GM23338 (cell line): ENCODE results near the gene WWC1. TPM values are rescaled to one million over a fixed set of nuclear protein-coding genes. Genes with fewer than 3 reads are reported as not detected.

ENCODE experiments used
- ATAC-seq: fragments of 200-7000 bp; cut with Tn5 transposase; 3 replicates; pipeline ENCODE4 v1.9.1; 2020
- DNase-seq: peaks from one replicate; pipeline ENCODE4 v3.0.0-alpha.2; 2015; ENCODE audit warnings: low spot score
- H2AFZ ChIP-seq: fragments of 200-600 bp; sonication (generic); 2 replicates; pipeline ENCODE4 v1.8.0; 2016; ENCODE audit warnings: antibody characterized with exemption, mild to moderate bottlenecking, moderate library complexity
- H3F3A ChIP-seq: fragments of 200-600 bp; sonication (generic); replicated peaks from 2 replicates; pipeline ENCODE4 v1.8.0; 2017; ENCODE audit warnings: antibody characterized with exemption, mixed run types, low read depth
- H3K27ac ChIP-seq: fragments of 200-600 bp; sonication (generic); 2 replicates; pipeline ENCODE4 v1.6.1; 2016; ENCODE audit warnings: low read depth
- H3K27me3 ChIP-seq: fragments of 200-600 bp; sonication (generic); 2 replicates; pipeline ENCODE4 v1.8.0; 2016; ENCODE audit warnings: mild to moderate bottlenecking, mixed run types, moderate library complexity; ENCODE audit not compliant: insufficient read depth
- H3K36me3 ChIP-seq: fragments of 200-600 bp; sonication (generic); 2 replicates; pipeline ENCODE4 v1.8.0; 2016; ENCODE audit warnings: mild to moderate bottlenecking; ENCODE audit not compliant: insufficient read depth
- H3K4me1 ChIP-seq: fragments of 200-600 bp; sonication (generic); 2 replicates; pipeline ENCODE4 v1.8.0; 2016; ENCODE audit warnings: mild to moderate bottlenecking, moderate library complexity; ENCODE audit not compliant: insufficient read depth
- H3K4me2 ChIP-seq: fragments of 200-600 bp; sonication (generic); 2 replicates; pipeline ENCODE4 v1.7.1; 2017; ENCODE audit warnings: mixed run types
- H3K4me3 ChIP-seq: fragments of 200-600 bp; sonication (generic); 2 replicates; pipeline ENCODE4 v1.6.1; 2016; ENCODE audit warnings: mixed run types
- H3K79me2 ChIP-seq: fragments of 200-600 bp; sonication (generic); replicated peaks from 2 replicates; pipeline ENCODE4 v1.8.0; 2017; ENCODE audit warnings: mild to moderate bottlenecking; ENCODE audit not compliant: insufficient read depth
- H3K9me2 ChIP-seq: fragments of 200-600 bp; sonication (generic); 2 replicates; pipeline ENCODE4 v1.8.0; 2017; ENCODE audit not compliant: insufficient read depth
- H4K20me1 ChIP-seq: fragments of 200-600 bp; sonication (generic); replicated peaks from 2 replicates; pipeline ENCODE4 v1.8.0; 2017; ENCODE audit warnings: mild to moderate bottlenecking; ENCODE audit not compliant: insufficient read depth
- H3K27ac Mint-ChIP-seq: 2 replicates; pipeline ENCODE4 v1.8.0; 2020; ENCODE audit warnings: inconsistent platforms, mild to moderate bottlenecking, moderate library complexity, mixed read lengths
- H3K27me3 Mint-ChIP-seq: 3 replicates; pipeline ENCODE4 v1.8.0; 2022; ENCODE audit warnings: low read depth, mild to moderate bottlenecking, moderate library complexity, mixed read lengths, inconsistent platforms; ENCODE audit not compliant: insufficient read depth, poor library complexity
- H3K36me3 Mint-ChIP-seq: 3 replicates; pipeline ENCODE4 v1.8.0; 2021; ENCODE audit warnings: low read depth, mild to moderate bottlenecking, inconsistent platforms, moderate library complexity, mixed read lengths
- H3K4me1 Mint-ChIP-seq: 3 replicates; pipeline ENCODE4 v1.8.0; 2020; ENCODE audit warnings: mild to moderate bottlenecking, inconsistent platforms, mixed read lengths
- H3K4me3 Mint-ChIP-seq: 3 replicates; pipeline ENCODE4 v1.8.0; 2021; ENCODE audit warnings: moderate library complexity, mild to moderate bottlenecking, inconsistent platforms, mixed read lengths
- H3K9me3 Mint-ChIP-seq: 3 replicates; pipeline ENCODE4 v1.8.0; 2020; ENCODE audit warnings: moderate library complexity, mild to moderate bottlenecking, inconsistent platforms, mixed read lengths
- CREB1 ChIP-seq: fragments of 250-450 bp; sonication (Bioruptor Pico); IDR thresholded peaks from 2 replicates; pipeline ENCODE4 v1.5.0; 2020; ENCODE audit warnings: low read depth, mild to moderate bottlenecking, moderate library complexity
- EZH2 ChIP-seq: fragments of 200-600 bp; sonication (generic); IDR thresholded peaks from one replicate; pipeline ENCODE4 v1.8.0; 2017; ENCODE audit warnings: antibody characterized with exemption, mild to moderate bottlenecking, low read depth; ENCODE audit not compliant: unreplicated experiment
- EZH2phosphoT487 ChIP-seq: fragments of 200-600 bp; sonication (generic); IDR thresholded peaks from one replicate; pipeline ENCODE4 v1.8.1; 2018; ENCODE audit warnings: antibody characterized with exemption; ENCODE audit not compliant: unreplicated experiment
- JUNB ChIP-seq: IDR thresholded peaks from one replicate; pipeline ENCODE4 v1.6.1; 2016; ENCODE audit warnings: antibody characterized with exemption; ENCODE audit not compliant: unreplicated experiment
- NANOG ChIP-seq: IDR thresholded peaks from 2 replicates; pipeline ENCODE4 v1.6.1; 2016; ENCODE audit warnings: antibody characterized with exemption, borderline replicate concordance
- POLR2AphosphoS5 ChIP-seq: IDR thresholded peaks from 2 replicates; pipeline ENCODE4 v1.6.1; 2016; ENCODE audit warnings: antibody characterized with exemption, low read depth
- STAT1 ChIP-seq: IDR thresholded peaks from one replicate; pipeline ENCODE4 v1.6.1; 2016; ENCODE audit warnings: antibody characterized with exemption; ENCODE audit not compliant: unreplicated experiment
- ZNF114 ChIP-seq: fragments of 250-450 bp; sonication (Bioruptor Pico); IDR thresholded peaks from 2 replicates; pipeline ENCODE4 v1.5.0; 2020; ENCODE audit warnings: mild to moderate bottlenecking, moderate library complexity
- ZNF331 ChIP-seq: fragments of 250-450 bp; sonication (Bioruptor Pico); IDR thresholded peaks from 2 replicates; pipeline ENCODE4 v1.5.0; 2020; ENCODE audit warnings: low read depth, mild to moderate bottlenecking, moderate library complexity
- polyA plus RNA-seq: library from polyadenylated mRNA; unstranded; fragments of >200 nt; fragmentation: Nextera tagmentation; extraction: Ambion mirVana; gene quantifications from 2 replicates; pipeline ENCODE4 v1.2.1, GENCODE V29; 2016
- total RNA-seq: library from RNA; depleted of rRNA; stranded (reverse); fragments of >200 nt; shearing (Covaris generic); gene quantifications from 2 replicates; pipeline ENCODE4 v1.2.3, GENCODE V29; 2014
- TF ChIP-seq, protein P1 (sequence below): IDR thresholded peaks from one replicate; pipeline ENCODE4 v1.6.1; 2018; ENCODE audit warnings: antibody characterized with exemption; ENCODE audit not compliant: unreplicated experiment
- TF ChIP-seq, protein P2 (sequence below): IDR thresholded peaks from 2 replicates; pipeline ENCODE4 v1.6.1; 2016; ENCODE audit warnings: antibody characterized with exemption
- TF ChIP-seq, protein P3 (sequence below), 2 experiments: fragments of 200-600 bp in 1 of 2; sonication (generic) in 1 of 2; conservative IDR thresholded peaks; 2 replicates each; pipeline versions ENCODE4 v1.5.1 to v1.6.1; 2016 to 2017; ENCODE audit warnings: antibody characterized with exemption in 2 of 2, low read depth in 2 of 2, mild to moderate bottlenecking in 2 of 2, moderate library complexity in 1 of 2
- TF ChIP-seq, protein P4 (sequence below): fragments of 250-450 bp; sonication (Bioruptor Pico); IDR thresholded peaks from 2 replicates; pipeline ENCODE4 v1.5.0; 2020; ENCODE audit warnings: mild to moderate bottlenecking, moderate library complexity

The WWC1 gene
- total and polyA plus RNA-seq, 2 experiments from 2014 or later: 25.4 to 27.8 TPM

DNA sequence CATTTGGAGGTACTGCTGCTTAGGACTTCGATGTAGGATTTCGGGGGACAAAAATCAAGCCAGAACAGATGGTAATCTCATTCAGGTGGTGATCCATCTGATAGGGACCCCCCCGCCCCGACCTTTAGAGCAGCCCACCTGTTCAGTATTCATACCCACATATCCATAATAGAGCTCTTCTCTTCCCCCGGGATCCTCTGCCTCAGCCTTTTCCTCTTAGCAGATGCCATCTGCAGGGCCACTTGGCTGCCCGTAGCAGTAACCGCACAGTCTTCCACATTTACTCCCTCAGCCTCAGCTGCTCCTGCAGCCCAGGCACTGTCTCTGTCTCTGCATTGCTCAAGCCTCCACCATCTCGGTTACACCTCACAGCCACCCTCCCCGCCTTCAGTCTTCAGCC is 129.0 kb downstream of the WWC1 start:
- H3K27ac Mint-ChIP-seq: no peak overlapping the region

More for the DNA sequence above, 129.0 kb downstream of the WWC1 start:
- H3K27ac ChIP-seq: no peak overlapping the region
- H3K79me2 ChIP-seq: no peaks in the 10 kb centered on the region
- no peaks in the 10 kb centered on the region for H4K20me1 ChIP-seq
- no peaks in the 10 kb centered on the region for H3F3A ChIP-seq
- H2AFZ ChIP-seq: no peak overlapping the region
- H3K4me1 ChIP-seq: no peaks in the 10 kb centered on the region
- Mint-ChIP-seq H3K36me3 (peaks cover 19% of the 10 kb centered on the region), H3K4me3 (no peak overlapping the region), H3K4me1 (no peaks in the 10 kb centered on the region), H3K9me3 (no peaks in the 10 kb centered on the region; the same call in 1 of the 3 replicates), H3K27me3 (peaks cover 7% of the 10 kb centered on the region)
- ATAC-seq (no peak), DNase-seq (no peak)
- H3K27me3 ChIP-seq: no peaks in the 10 kb centered on the region
- H3K36me3 ChIP-seq: no peaks in the 10 kb centered on the region; the same call in 1 of the 2 replicates
- H3K4me3 ChIP-seq: no peak overlapping the region
- TF ChIP-seq EZH2phosphoT487: no peak
- TF ChIP-seq, protein P1, sequence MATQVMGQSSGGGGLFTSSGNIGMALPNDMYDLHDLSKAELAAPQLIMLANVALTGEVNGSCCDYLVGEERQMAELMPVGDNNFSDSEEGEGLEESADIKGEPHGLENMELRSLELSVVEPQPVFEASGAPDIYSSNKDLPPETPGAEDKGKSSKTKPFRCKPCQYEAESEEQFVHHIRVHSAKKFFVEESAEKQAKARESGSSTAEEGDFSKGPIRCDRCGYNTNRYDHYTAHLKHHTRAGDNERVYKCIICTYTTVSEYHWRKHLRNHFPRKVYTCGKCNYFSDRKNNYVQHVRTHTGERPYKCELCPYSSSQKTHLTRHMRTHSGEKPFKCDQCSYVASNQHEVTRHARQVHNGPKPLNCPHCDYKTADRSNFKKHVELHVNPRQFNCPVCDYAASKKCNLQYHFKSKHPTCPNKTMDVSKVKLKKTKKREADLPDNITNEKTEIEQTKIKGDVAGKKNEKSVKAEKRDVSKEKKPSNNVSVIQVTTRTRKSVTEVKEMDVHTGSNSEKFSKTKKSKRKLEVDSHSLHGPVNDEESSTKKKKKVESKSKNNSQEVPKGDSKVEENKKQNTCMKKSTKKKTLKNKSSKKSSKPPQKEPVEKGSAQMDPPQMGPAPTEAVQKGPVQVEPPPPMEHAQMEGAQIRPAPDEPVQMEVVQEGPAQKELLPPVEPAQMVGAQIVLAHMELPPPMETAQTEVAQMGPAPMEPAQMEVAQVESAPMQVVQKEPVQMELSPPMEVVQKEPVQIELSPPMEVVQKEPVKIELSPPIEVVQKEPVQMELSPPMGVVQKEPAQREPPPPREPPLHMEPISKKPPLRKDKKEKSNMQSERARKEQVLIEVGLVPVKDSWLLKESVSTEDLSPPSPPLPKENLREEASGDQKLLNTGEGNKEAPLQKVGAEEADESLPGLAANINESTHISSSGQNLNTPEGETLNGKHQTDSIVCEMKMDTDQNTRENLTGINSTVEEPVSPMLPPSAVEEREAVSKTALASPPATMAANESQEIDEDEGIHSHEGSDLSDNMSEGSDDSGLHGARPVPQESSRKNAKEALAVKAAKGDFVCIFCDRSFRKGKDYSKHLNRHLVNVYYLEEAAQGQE: no peak
- TF ChIP-seq STAT1: no peak
- TF ChIP-seq CREB1 (CRISPR knock-in tag): no peak
- TF ChIP-seq, protein P2, sequence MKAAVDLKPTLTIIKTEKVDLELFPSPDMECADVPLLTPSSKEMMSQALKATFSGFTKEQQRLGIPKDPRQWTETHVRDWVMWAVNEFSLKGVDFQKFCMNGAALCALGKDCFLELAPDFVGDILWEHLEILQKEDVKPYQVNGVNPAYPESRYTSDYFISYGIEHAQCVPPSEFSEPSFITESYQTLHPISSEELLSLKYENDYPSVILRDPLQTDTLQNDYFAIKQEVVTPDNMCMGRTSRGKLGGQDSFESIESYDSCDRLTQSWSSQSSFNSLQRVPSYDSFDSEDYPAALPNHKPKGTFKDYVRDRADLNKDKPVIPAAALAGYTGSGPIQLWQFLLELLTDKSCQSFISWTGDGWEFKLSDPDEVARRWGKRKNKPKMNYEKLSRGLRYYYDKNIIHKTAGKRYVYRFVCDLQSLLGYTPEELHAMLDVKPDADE: no peak
- TF ChIP-seq ZNF331: no peak
- TF ChIP-seq POLR2AphosphoS5: no peak
- TF ChIP-seq, protein P3, sequence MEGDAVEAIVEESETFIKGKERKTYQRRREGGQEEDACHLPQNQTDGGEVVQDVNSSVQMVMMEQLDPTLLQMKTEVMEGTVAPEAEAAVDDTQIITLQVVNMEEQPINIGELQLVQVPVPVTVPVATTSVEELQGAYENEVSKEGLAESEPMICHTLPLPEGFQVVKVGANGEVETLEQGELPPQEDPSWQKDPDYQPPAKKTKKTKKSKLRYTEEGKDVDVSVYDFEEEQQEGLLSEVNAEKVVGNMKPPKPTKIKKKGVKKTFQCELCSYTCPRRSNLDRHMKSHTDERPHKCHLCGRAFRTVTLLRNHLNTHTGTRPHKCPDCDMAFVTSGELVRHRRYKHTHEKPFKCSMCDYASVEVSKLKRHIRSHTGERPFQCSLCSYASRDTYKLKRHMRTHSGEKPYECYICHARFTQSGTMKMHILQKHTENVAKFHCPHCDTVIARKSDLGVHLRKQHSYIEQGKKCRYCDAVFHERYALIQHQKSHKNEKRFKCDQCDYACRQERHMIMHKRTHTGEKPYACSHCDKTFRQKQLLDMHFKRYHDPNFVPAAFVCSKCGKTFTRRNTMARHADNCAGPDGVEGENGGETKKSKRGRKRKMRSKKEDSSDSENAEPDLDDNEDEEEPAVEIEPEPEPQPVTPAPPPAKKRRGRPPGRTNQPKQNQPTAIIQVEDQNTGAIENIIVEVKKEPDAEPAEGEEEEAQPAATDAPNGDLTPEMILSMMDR (conservative IDR thresholded peaks at IDR 0.05; ENCODE audit: low read depth in 2 of 2): no peak
- TF ChIP-seq, protein P4, sequence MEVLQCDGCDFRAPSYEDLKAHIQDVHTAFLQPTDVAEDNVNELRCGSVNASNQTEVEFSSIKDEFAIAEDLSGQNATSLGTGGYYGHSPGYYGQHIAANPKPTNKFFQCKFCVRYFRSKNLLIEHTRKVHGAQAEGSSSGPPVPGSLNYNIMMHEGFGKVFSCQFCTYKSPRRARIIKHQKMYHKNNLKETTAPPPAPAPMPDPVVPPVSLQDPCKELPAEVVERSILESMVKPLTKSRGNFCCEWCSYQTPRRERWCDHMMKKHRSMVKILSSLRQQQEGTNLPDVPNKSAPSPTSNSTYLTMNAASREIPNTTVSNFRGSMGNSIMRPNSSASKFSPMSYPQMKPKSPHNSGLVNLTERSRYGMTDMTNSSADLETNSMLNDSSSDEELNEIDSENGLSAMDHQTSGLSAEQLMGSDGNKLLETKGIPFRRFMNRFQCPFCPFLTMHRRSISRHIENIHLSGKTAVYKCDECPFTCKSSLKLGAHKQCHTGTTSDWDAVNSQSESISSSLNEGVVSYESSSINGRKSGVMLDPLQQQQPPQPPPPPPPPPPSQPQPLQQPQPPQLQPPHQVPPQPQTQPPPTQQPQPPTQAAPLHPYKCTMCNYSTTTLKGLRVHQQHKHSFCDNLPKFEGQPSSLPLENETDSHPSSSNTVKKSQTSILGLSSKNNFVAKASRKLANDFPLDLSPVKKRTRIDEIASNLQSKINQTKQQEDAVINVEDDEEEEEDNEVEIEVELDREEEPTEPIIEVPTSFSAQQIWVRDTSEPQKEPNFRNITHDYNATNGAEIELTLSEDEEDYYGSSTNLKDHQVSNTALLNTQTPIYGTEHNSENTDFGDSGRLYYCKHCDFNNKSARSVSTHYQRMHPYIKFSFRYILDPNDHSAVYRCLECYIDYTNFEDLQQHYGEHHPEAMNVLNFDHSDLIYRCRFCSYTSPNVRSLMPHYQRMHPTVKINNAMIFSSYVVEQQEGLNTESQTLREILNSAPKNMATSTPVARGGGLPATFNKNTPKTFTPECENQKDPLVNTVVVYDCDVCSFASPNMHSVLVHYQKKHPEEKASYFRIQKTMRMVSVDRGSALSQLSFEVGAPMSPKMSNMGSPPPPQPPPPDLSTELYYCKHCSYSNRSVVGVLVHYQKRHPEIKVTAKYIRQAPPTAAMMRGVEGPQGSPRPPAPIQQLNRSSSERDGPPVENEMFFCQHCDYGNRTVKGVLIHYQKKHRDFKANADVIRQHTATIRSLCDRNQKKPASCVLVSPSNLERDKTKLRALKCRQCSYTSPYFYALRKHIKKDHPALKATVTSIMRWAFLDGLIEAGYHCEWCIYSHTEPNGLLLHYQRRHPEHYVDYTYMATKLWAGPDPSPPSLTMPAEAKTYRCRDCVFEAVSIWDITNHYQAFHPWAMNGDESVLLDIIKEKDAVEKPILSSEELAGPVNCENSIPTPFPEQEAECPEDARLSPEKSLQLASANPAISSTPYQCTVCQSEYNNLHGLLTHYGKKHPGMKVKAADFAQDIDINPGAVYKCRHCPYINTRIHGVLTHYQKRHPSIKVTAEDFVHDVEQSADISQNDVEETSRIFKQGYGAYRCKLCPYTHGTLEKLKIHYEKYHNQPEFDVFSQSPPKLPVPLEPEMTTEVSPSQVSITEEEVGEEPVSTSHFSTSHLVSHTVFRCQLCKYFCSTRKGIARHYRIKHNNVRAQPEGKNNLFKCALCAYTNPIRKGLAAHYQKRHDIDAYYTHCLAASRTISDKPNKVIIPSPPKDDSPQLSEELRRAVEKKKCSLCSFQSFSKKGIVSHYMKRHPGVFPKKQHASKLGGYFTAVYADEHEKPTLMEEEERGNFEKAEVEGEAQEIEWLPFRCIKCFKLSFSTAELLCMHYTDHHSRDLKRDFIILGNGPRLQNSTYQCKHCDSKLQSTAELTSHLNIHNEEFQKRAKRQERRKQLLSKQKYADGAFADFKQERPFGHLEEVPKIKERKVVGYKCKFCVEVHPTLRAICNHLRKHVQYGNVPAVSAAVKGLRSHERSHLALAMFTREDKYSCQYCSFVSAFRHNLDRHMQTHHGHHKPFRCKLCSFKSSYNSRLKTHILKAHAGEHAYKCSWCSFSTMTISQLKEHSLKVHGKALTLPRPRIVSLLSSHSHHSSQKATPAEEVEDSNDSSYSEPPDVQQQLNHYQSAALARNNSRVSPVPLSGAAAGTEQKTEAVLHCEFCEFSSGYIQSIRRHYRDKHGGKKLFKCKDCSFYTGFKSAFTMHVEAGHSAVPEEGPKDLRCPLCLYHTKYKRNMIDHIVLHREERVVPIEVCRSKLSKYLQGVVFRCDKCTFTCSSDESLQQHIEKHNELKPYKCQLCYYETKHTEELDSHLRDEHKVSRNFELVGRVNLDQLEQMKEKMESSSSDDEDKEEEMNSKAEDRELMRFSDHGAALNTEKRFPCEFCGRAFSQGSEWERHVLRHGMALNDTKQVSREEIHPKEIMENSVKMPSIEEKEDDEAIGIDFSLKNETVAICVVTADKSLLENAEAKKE (CRISPR knock-in tag): no peak
- TF ChIP-seq JUNB: no peak
- TF ChIP-seq ZNF114: no peak
- TF ChIP-seq EZH2: no peak
- TF ChIP-seq NANOG: no peak
- no peaks in the 10 kb centered on the region for H3K9me2 ChIP-seq
- H3K4me2 ChIP-seq: no peak overlapping the region
